Measurements from ENCODE around the gene NIP7.

Gene NIP7

DNA sequence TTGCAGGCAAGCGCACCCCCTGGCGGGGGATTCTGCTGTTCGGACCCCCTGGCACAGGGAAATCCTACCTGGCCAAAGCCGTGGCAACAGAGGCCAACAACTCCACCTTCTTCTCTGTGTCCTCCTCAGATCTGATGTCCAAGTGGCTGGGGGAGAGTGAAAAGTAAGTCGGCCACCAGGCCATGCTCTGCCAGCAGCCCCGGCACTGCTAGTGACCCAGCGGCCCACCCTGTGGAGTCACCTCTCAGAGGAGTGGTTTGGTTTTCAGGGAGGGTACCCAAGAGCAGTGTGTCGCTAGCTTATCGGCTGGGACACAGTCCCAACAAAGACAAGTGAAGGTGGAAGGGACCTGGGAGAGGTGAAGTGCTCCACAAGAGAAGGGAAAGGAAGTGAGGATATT, 20.2 kb upstream of the NIP7 start:
- no peak for DNase-seq

DNA sequence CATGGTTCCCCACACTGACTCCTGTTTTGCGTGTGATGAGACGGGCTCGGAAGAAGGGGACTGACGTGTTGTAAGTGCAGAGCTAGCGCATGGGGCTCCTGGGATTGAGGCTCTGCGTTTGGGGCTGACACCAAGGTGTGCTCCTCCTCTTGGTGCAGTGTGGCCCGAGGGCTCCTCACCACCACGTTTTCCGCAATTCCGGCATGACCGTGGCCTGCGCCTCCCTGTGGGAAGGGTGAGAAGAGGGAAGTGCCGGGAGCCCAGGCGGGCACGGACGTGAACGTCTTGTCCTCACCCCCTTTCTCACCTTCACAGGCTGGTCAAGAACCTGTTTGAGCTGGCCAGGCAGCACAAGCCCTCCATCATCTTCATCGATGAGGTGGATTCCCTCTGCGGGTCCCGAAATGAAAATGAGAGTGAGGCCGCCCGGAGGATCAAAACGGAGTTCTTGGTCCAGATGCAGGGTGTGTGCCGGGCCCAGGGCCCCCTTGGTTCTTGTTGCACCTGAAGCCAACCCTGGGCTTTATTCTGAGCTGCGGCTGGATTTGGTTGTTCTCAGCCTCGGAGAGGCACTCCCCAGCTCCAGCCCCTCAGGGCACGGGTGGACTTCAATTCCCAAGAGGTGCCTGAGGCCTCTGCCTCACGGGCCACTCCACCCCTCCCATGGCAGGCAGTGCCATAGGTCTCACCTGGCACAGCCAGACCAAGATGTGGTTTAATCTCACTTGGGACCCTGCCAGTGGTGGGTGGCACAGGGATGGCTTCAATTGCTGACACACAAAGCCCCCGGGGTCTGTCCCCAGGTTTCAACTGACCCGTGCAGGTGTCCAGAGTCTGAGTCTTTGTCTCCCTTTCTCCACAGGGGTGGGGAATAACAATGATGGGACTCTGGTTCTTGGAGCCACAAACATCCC, 19.5 kb upstream of the NIP7 start:
- DNase-seq: no peak

DNA sequence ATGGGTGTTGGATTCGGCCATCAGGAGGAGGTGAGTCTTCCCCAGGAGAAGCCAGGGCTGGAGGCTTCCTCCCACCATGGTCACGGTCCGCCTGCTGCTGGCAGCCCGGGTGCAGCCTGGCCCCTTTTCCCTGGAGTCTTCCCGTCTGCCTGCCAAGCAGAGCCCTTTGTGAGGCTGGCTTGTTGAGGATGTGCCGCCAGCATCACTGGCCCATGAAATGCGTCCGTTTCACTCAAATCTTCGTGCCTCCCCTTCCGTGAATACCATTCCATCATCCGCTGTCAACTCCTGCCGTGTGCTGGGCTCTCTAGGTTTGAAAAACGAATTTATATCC, 18.9 kb upstream of the NIP7 start:
- no peak for DNase-seq

DNA sequence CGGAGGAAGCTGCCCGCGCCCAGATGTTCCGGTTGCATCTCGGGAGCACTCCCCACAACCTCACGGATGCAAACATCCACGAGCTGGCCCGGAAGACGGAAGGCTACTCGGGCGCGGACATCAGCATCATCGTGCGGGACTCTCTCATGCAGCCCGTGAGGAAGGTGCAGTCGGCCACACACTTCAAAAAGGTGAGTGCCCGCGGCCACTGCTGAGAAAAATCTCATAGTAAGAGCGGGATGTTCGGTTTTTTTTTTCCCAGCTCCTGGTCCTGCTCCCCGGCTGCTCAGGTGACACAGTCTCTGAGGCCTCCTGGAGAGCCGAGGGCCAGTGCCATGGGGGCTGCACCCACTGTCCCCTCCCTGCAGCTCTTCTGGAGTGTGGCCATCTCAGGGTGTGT, 18.5 kb upstream of the NIP7 start:
- no peak for DNase-seq

DNA sequence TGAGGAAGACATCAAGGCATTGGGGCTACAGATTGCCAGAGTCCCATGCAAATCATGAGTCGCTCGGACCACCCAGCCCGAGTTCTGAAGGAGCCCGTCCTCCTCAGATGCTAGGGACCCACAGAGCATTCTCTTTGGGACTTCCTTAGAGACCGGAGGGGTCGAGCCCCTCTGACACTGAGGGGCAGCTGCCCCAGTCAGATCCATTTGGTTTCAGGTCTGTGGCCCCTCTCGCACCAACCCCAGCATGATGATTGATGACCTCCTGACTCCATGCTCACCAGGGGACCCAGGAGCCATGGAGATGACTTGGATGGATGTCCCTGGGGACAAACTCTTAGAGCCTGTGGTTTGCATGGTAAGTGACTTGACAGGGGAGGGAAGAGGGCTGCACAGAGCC, 17.2 kb upstream of the NIP7 start:
- DNase-seq: no peak

DNA sequence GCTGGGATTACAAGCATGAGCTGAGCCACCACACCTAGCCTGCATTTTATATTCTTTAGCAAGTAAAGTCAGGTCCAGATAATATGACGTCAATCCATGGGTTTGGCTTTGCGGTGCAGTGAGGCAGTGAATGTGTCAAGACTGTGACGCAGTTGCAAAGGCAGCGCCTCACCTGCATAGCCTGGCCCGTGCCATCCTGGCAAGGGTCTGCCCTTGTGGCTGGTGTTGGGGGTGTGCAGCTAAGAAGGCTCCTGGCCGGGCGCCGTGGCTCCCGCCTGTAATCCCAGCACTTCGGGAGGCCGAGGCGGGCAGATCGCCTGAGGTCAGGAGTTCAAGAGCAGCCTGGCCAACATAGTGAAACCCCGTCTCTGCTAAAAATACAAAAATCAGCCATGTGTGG, 16.2 kb upstream of the NIP7 start:
- DNase-seq: no peak

DNA sequence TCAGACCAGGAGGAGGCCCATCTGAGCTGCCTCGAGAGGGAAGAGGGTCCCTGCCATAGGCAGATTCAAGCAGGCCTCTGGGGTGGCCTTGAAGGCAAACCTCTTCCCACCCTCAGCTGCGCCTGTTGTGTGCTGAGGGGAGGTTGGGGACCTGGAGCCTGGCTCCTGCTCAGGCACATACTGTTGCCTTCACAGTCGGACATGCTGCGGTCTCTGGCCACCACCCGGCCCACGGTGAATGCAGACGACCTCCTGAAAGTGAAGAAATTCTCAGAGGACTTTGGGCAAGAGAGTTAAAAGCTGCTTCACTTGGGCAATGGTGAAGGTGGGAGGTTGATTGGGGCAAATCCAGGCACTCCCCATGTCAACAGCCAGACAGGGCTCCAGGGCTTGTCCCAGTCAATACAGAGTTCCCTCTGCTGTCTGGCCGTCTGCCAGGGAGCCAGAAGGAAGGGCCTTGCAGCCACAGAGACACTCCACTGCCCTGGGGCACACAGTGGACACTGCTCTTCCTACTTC, 15.5 kb upstream of the NIP7 start:
- no peak for DNase-seq

DNA sequence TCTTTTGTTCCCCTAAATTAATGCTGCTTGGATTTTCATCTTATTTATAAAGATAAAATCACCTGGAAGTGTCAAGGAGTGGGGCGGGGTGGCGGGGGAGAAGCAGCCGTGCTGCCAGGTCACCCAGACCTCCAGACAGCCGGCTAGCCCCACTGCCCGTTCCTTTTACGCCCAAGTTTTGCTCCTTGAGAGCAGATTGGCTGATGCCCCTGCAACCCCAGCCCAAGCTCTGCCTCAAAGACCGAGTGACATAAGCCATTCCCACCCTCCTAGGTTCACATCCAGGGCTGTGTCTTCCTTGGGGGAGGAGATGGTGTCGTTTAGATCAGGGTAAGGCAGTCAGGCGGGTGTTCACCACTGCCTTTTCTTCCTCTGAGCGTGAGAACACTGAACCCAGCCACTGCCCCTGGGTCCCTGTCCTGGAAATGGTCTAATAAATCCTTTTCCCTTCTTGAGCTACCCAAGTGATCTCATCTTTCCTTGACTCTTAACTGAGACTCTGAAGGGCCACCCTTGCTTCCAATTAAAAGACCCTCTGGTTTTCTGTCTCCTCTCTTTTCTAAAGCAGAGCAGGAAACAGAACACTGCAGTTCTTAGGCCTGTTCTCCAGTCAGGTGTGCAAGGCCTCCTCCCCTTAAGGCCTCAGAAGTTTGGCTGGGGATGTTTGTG, 14.9 kb upstream of the NIP7 start:
- no peak for DNase-seq

DNA sequence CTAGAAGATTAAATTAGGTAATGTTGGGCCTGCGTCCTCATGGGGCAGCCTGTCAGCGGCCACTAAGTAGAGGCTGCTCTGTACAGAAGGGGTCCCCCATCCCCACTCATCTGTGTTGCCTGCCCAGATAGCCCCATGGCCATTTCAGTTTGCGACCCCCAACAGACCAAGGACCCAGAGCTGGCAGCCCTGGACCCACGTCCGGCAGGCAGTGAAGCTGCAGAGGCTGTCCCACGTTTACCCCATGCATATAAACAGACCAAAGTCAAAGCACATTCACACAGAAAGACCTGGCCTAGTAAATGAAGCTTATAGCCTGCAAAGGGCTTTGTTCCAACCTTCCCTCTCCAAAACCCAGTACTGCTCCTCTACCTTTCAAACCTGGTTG, 13.8 kb upstream of the NIP7 start:
- DNase-seq: no peak

DNA sequence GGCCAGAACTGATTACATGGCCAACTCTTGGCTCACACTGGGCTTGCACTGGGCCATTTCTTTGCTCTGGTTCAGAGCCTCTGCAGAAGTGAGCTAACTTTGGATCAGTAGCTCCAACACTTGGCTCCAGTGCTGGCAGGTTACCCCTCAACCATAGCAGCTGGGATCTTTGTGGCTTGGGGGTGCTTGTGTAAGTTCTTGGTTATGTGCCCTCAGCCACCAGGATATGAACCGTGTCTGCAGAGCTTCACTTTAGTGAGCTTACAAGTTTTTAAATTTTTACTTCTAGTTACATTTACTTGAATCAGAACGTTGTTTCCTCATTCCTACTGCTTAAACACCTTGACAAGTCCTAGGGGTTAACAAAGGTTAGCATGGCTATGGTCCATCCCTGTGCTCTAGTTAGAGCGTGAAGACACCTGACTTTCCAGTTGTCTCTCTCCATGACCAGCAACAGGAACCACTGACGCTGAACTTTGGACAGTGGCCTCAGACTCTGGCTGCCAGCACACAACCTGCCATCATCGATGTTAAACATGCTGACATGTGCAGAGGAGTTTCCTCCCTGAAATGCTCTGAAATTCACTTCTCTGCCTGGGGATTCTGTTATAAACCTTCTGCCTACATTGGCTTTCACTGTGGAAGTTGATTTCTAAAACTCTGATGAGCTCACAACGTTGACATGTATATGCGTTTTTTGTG, 13.2 kb upstream of the NIP7 start:
- DNase-seq: no peak

DNA sequence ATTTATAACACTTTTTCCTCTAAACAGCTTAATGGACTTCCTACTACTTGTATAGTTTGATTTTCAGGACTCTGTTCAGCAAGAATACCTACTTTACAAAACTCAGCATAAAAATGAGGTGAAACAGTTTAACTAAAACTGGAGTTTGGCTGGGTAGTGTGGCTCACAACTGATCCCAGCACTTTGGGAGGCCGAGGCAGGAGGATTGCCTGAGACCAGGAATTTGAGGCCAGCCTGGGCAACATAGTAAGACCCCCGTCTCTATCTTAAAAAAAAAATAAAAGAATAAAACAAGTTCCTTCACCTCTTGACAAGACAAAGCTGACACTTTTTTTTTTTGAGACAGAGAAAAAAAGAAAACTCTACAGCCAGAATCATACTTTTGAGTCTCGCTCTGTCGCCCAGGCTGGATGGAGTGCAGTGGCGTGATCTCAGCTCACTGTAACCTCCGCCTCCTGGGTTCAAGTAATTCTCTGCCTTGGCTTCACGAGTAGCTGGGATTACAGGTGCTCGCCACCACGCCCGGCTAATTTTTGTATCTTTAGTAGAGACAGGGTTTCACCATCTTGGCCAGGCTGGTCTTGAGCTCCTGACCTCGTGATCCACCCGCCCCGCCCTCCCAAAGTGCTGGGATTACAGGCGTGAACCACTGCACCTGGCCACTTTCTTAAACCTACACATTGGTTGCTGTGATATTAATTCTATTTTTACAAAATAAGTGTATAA, 11.8 kb upstream of the NIP7 start:
- DNase-seq: peak; percentile 45

DNA sequence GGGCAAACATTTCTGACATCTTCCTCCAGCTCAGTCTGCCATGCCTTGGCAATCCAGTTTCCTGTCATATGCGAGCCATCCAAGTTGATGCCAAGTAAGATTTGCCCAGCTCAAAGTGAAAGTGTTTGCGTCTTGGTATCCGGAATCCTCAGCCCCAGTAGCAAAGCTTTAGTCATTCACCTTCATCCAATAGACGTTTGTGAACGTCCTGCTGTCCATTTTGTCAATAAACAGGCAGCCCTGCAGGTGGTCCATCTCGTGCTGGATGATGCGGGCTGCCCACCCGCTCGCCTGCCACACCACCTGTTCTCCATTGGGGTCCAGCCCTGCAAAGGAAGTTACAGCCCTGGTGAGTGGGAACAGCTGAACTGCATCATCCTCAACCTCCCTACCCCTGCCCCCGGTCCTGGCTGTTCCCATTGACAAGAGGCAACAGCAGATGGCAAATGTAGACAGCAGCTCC, 10.7 kb upstream of the NIP7 start:
- DNase-seq: peak; percentile 62

DNA sequence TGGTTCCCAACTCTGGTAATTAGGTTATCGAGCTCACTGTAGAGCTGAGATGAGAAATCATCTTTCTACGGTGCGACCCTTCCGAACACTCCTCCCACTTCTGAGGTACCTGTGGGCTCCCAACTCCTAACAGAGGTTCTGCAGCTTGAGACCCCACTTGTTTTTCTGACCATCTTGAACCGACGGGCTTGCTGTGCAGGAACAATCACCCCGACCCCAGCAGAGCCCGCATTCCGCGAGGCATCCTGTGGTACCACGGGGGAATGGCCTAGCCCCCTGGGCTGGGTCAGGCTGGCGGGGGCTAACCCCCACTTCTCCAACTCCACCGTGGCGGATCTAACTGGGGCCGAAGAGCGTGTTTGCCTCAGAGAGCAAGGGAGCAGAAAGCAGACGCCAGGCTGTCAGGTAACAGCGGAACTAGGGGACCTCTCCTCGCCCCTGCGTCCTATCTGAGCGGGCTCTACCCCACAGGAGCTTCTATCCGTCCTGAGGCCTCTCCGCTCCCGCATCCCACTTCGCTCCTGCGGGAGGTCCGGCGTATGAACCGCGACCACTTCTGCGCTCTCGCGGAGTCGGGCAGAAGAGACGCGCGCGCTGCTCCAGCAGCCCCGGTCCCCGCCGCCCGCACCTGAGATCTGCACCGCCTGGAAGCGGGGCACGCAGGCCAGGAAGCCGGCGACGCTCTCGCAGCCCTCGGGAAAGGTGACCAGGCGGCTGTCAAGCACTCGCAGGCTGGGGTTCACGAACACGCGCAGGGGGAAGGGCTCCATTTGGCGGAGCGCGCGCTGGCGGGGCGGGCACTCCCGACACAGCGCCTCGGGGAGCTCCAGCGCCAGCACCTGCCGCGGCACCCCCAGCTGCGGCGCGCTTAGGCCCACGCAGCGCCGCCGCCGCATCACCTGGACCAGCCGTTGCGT, 9.9 kb upstream of the NIP7 start:
- no peak for DNase-seq

DNA sequence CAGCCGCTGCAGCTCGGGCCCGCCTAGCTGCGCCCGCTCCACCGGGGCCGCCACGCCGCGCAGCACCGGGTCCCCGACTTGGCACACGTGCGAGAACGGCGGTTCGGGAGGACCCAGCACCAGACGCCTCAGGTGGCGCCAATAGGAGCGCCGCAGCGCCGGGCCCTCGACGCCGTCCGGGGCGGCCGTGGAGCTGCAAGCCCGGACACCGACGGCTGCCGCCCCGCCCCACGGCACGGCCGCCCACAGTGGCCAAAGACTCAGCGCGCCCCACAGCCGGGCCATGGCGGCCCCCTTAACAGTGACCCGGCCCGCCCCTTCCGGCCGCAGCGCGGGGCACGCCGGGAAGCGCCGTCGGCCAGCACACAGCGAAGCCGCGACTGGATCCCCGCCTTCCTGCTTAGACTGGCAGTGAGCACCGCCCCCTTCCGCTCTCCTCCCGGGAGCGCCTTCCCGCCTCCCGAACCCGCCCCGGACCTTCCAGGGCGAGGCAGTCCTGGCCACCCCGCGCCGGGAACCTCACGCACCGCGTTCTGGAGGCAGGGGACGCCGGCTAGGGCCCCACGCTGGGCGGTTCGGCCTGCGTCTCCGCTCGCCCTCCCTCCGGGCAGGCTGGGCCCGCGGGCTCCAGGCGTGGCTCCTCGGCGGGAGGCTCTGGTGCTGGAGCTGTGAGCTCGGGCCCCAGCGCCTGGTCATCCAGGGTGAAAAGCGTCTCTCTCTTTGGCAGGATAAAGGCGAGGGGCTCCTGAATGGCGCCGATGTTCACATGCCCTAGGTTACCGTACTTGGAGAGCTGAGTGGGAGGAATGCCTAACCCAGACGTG, 9.1 kb upstream of the NIP7 start, which contains the start of gene PDF:
PDF (minus strand) TSS at position 303 of the 824 bp plus-strand sequence; CDS start at position 285, 18 bp downstream.
- peak; percentile 92 for DNase-seq

DNA sequence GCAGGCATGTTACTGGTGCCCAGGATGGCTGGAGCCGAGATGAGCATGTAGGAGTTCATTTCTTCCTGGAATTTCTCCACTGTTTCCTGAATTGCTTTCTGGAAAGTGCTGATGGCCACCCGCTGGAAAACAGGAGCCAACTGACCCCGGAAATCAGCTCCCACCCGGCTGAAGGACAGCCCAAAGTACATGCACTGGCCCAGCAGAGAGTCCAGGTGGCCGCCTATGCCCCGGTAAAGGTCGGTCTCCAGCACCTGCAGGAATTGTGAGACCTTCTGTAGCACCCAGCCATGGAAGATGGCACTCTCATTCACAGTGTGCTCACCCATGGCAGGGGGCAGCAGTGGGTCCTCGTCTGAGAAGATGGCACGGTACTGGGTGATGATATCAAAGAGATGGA, 4.9 kb upstream of the NIP7 start:
- DNase-seq: no peak

DNA sequence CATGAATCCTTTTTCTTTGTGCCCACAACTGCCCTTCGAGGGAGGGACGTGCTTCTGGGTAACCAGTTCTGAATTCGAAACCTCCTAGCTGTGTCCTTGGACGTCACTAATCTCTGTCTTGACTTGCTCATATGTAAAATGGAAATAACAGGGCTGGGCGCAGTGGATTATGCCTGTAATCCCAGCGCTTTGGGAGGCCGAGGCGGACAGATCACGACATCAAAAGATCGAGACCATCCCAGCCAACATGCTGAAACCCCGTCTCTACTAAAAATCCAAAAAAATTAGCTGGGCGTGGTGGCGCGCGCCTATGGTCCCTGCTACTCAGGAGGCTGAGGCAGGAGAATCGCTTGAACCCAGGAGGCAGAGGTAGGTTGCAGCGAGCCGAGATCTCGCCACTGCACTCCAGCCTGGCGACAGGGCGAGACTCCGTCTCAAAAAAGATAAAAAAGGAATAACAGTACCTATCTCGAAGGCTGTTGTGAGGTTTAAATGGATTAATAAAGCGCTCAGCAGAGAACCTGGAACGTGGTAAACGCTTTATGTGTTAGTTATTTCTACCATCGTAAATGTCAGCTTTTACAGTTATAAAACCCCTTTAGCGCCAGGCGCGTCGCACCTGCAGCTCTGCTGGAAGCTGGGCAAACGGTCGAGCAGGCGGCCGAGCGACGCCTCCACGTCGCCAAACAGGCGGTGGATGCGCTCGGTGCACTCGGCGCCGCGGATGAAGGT, 849 bp upstream of the NIP7 start:
- DNase-seq: no peak

DNA sequence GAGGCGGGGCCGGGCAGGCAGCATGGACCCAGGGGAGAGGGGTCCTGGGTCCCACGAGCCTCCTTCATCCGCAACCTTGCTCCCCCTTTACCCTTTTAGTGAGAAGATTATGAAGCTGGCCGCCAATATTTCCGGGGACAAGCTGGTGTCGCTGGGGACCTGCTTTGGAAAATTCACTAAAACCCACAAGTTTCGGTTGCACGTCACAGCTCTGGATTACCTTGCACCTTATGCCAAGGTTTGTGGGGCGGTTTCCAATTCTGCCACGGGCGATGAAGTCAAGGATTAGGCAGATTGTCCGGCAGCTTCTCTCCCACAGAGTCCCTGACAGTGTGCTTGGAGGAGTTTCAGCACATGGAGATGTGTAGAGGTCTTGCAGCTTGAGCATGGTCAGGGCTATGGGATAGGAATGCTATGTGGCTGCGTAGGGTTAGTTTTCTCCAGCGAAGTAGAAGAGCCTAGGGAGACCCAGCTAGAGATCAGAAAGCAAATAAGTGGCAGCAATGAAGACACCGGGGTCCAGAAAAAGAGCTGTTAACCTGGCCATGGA, 598 bp downstream of the NIP7 start:
- no peak for DNase-seq

DNA sequence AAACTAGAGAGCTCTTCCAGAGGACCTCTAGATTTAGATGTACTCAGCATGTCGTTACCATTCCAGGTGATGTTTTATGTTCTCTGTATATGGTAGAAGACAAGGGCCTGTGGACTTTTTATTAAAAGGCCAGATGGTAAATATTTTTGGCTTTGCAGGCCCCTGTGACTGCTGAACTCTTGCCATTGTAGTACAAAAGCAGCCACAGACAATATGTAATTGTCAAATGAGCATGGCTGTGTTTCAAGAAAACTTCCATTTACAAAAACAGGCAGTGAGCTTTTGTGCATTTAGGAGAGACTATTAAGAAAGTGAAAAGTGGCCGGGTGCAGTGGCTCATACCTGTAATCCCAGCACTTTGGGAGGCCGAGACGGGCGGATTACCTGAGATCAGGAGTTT, 4.6 kb downstream of the NIP7 start:
- no peak for DNase-seq

DNA sequence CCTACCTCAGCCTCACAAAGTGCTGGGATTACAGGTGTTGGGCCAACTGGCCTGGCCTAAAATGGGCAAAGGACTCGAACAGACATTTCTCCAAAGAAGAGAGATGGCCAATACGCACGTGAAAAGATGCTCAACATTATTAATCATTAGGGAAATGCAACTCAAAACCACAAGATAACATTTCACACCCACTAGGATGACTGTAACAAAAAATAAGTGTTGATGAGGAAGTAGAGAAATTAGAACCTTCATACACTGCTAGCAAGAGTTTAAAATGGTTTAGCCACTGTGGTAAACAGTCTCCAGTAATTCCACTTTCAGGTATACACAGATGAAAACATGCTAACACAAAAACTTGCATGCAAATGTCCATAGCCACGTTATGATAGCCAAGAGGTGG, 6.4 kb downstream of the NIP7 start:
- DNase-seq: no peak

DNA sequence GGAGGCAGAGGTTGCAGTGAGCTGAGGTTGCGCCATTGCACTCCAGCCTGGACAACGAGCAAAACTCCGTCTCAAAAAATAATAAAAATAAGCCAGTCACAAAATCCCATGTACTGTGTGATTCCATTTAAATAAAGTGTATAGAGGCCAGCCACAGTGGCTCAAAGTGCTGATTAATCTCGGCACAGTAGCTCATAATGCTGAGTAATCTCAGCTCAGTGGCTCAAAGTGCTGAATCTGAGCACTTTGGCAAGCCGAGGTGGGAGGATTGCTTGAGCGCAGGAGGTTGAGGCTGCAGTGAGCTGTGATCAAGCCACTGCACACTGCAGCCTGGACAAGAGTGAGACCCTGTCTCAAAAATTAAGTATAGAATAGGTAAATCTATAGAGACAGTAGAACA, 7.1 kb downstream of the NIP7 start:
- DNase-seq: no peak
